ENCODE data around the gene CAPZA2. TPM values are rescaled to one million over a fixed set of nuclear protein-coding genes. Genes with fewer than 3 reads are reported as not detected.

The CAPZA2 gene
- total and polyA plus RNA-seq, 2 donors from 2014 or later: 130 to 295 TPM

- no peaks in the 10 kb centered on the region for H3K36me3 ChIP-seq (ENCODE audit: control insufficient read depth in 2 of 3, insufficient read depth in 3 of 3, low read length in 3 of 3)
- intact Hi-C loops (cut with DNase I): no loop called here
- H3K27me3 ChIP-seq (ENCODE audit: control insufficient read depth, insufficient read depth, low read length): no peaks in the 10 kb centered on the region
- no peak overlapping the region for H3K9ac ChIP-seq (ENCODE audit: low read length in 3 of 3)
- no peak for FAIRE-seq
- no peaks in the 10 kb centered on the region for H3K9me3 ChIP-seq (ENCODE audit: control insufficient read depth in 2 of 3, insufficient read depth in 1 of 3, low read length in 3 of 3)
- no peaks in the 10 kb centered on the region for H3K4me1 ChIP-seq (ENCODE audit: control insufficient read depth in 2 of 3, insufficient read depth in 2 of 3, low read depth in 1 of 3, low read length in 3 of 3)
- no peak for TF ChIP-seq CTCF (IDR thresholded peaks at IDR 0.05; ENCODE audit: borderline replicate concordance, extremely low read depth, insufficient read depth)
- DNase-seq: no peak
- H3K27ac ChIP-seq (ENCODE audit: low read depth in 2 of 2, low read length in 2 of 2): no peak overlapping the region
- H3K4me3 ChIP-seq (ENCODE audit: low read length in 3 of 3): no peak overlapping the region
Observed at GRCh38 chr7:116851671-116852070, 10.7 kb upstream of the CAPZA2 start.

GRCh38 chr7:116854132-116854531 is 8.3 kb upstream of the CAPZA2 start:
- DNase-seq (no peak), FAIRE-seq (no peak)
- H3K4me3 ChIP-seq (ENCODE audit: low read length in 3 of 3): no peak overlapping the region
- intact Hi-C loops (cut with DNase I): no loop called here
- H3K4me1 ChIP-seq (ENCODE audit: control insufficient read depth in 2 of 3, insufficient read depth in 2 of 3, low read depth in 1 of 3, low read length in 3 of 3): no peaks in the 10 kb centered on the region
- no peaks in the 10 kb centered on the region for H3K36me3 ChIP-seq (ENCODE audit: control insufficient read depth in 2 of 3, insufficient read depth in 3 of 3, low read length in 3 of 3)
- H3K9ac ChIP-seq (ENCODE audit: low read length in 3 of 3): no peak overlapping the region
- H3K27ac ChIP-seq (ENCODE audit: low read depth in 2 of 2, low read length in 2 of 2): no peak overlapping the region
- TF ChIP-seq CTCF (IDR thresholded peaks at IDR 0.05; ENCODE audit: borderline replicate concordance, extremely low read depth, insufficient read depth): no peak
- no peaks in the 10 kb centered on the region for H3K9me3 ChIP-seq (ENCODE audit: control insufficient read depth in 2 of 3, insufficient read depth in 1 of 3, low read length in 3 of 3)
- H3K27me3 ChIP-seq (ENCODE audit: control insufficient read depth, insufficient read depth, low read length): no peaks in the 10 kb centered on the region

- no peak overlapping the region for H3K4me3 ChIP-seq (ENCODE audit: low read length in 3 of 3)
- H3K27ac ChIP-seq (ENCODE audit: low read depth in 2 of 2, low read length in 2 of 2): no peak overlapping the region
- DNase-seq: no peak
- no peaks in the 10 kb centered on the region for H3K9me3 ChIP-seq (ENCODE audit: control insufficient read depth in 2 of 3, insufficient read depth in 1 of 3, low read length in 3 of 3)
- TF ChIP-seq CTCF (IDR thresholded peaks at IDR 0.05; ENCODE audit: borderline replicate concordance, extremely low read depth, insufficient read depth): no peak
- no peak for FAIRE-seq
- H3K4me1 ChIP-seq (ENCODE audit: control insufficient read depth in 2 of 3, insufficient read depth in 2 of 3, low read depth in 1 of 3, low read length in 3 of 3): peaks cover 0 to 2% (median 0%) of the 10 kb centered on the region in 3 donors
- H3K27me3 ChIP-seq (ENCODE audit: control insufficient read depth, insufficient read depth, low read length): no peaks in the 10 kb centered on the region
- intact Hi-C loops (cut with DNase I): no loop called here
- no peak overlapping the region for H3K9ac ChIP-seq (ENCODE audit: low read length in 3 of 3)
- H3K36me3 ChIP-seq (ENCODE audit: control insufficient read depth in 2 of 3, insufficient read depth in 3 of 3, low read length in 3 of 3): no peaks in the 10 kb centered on the region
Observed at GRCh38 chr7:116857052-116857451, 5.3 kb upstream of the CAPZA2 start.

GRCh38 chr7:116859323-116859722 is 3.1 kb upstream of the CAPZA2 start:
- intact Hi-C loops (cut with DNase I): no loop called here
- FAIRE-seq (no peak), DNase-seq (no peak)
- H3K4me1 ChIP-seq (ENCODE audit: control insufficient read depth in 2 of 3, insufficient read depth in 2 of 3, low read depth in 1 of 3, low read length in 3 of 3): peaks cover 0 to 3% (median 0%) of the 10 kb centered on the region in 3 donors
- no peak for TF ChIP-seq CTCF (IDR thresholded peaks at IDR 0.05; ENCODE audit: borderline replicate concordance, extremely low read depth, insufficient read depth)
- H3K36me3 ChIP-seq (ENCODE audit: control insufficient read depth in 2 of 3, insufficient read depth in 3 of 3, low read length in 3 of 3): no peaks in the 10 kb centered on the region
- H3K4me3 ChIP-seq (ENCODE audit: low read length in 3 of 3): no peak overlapping the region
- H3K27me3 ChIP-seq (ENCODE audit: control insufficient read depth, insufficient read depth, low read length): no peaks in the 10 kb centered on the region
- H3K9me3 ChIP-seq (ENCODE audit: control insufficient read depth in 2 of 3, insufficient read depth in 1 of 3, low read length in 3 of 3): no peaks in the 10 kb centered on the region
- no peak overlapping the region for H3K9ac ChIP-seq (ENCODE audit: low read length in 3 of 3)
- no peak overlapping the region for H3K27ac ChIP-seq (ENCODE audit: low read depth in 2 of 2, low read length in 2 of 2)

All from kidney (tissue), 14 donors.